Stimulated activated CD8-positive, alpha-beta memory T cell treated with anti-CD3 and anti-CD28 coated beads, Interleukin-7, amount 100 ng/mL, for 24 hours (primary cell): ENCODE data around the gene ATP5ME.

Source experiments
- DNase-seq: peaks from one replicate; pipeline ENCODE4 v3.0.0-alpha.2; 2020; ENCODE audit warnings: low read depth

The ATP5ME gene

GRCh38 chr4:666822-667544 lies 7.1 kb downstream of the ATP5ME start:
- DNase-seq: no peak

- no peak for DNase-seq
Observed at GRCh38 chr4:666436-666810, 7.7 kb downstream of the ATP5ME start.

GRCh38 chr4:665751-666435 lies 8.2 kb downstream of the ATP5ME start:
- no peak for DNase-seq

GRCh38 chr4:665381-665750 lies 8.7 kb downstream of the ATP5ME start:
- no peak for DNase-seq

GRCh38 chr4:664713-665231 lies 9.3 kb downstream of the ATP5ME start:
- no peak for DNase-seq

- peak; percentile 53 for DNase-seq
Observed at GRCh38 chr4:663438-664428, 10.3 kb downstream of the ATP5ME start.

- no peak for DNase-seq
Observed at GRCh38 chr4:663046-663437, 11.0 kb downstream of the ATP5ME start.

- DNase-seq: no peak
Observed at GRCh38 chr4:661881-662761, 12.0 kb downstream of the ATP5ME start.

- DNase-seq: no peak
Observed at GRCh38 chr4:661231-661630, 12.8 kb downstream of the ATP5ME start.

GRCh38 chr4:660401-660800 lies 13.7 kb downstream of the ATP5ME start:
- DNase-seq: no peak

- no peak for DNase-seq
Observed at GRCh38 chr4:659851-660250, 14.2 kb downstream of the ATP5ME start.

- no peak for DNase-seq
Observed at GRCh38 chr4:658681-659667, 15.1 kb downstream of the ATP5ME start.

- no peak for DNase-seq
Observed at GRCh38 chr4:657834-658667, 16.0 kb downstream of the ATP5ME start.

GRCh38 chr4:657338-657833 lies 16.7 kb downstream of the ATP5ME start:
- DNase-seq: no peak

- no peak for DNase-seq
Observed at GRCh38 chr4:656436-657337, 17.4 kb downstream of the ATP5ME start.

GRCh38 chr4:655464-656151 lies 18.5 kb downstream of the ATP5ME start:
- DNase-seq: no peak

- no peak for DNase-seq
Observed at GRCh38 chr4:654871-655463, 19.1 kb downstream of the ATP5ME start.
